Thymus (tissue), 11 donors: ENCODE data around the gene MRFAP1. TPM values are rescaled to one million over a fixed set of nuclear protein-coding genes. Genes with fewer than 3 reads are reported as not detected.

Experiments used
- DNase-seq, 9 donors: peaks; one replicate each; pipeline ENCODE4 v3.0.0-alpha.2; 2013; ENCODE audit warnings: low spot score in 9 of 9, low read depth in 6 of 9, missing footprints in 1 of 9
- H3K27ac ChIP-seq, 2 donors: one replicate each; pipeline ENCODE4 v1.5.1; 2013; ENCODE audit warnings: control low read depth in 1 of 2, low read depth in 1 of 2, low read length in 1 of 2, mild to moderate bottlenecking in 1 of 2, moderate library complexity in 1 of 2
- H3K27me3 ChIP-seq, 2 donors: one replicate each; pipeline ENCODE4 v1.5.1; 2013; ENCODE audit warnings: low read length in 1 of 2; ENCODE audit not compliant: control insufficient read depth in 2 of 2, insufficient read depth in 1 of 2
- H3K36me3 ChIP-seq, 2 donors: one replicate each; pipeline ENCODE4 v1.5.1; 2013; ENCODE audit warnings: low read length in 1 of 2, mild to moderate bottlenecking in 1 of 2, moderate library complexity in 1 of 2; ENCODE audit not compliant: control insufficient read depth in 2 of 2, insufficient read depth in 2 of 2
- H3K4me1 ChIP-seq, 2 donors: one replicate each; pipeline ENCODE4 v1.5.1; 2013; ENCODE audit warnings: low read length in 2 of 2; ENCODE audit not compliant: control insufficient read depth in 2 of 2, insufficient read depth in 2 of 2
- H3K4me3 ChIP-seq, 2 donors: one replicate each; pipeline ENCODE4 v1.5.1; 2013; ENCODE audit warnings: low read length in 2 of 2, control low read depth in 1 of 2, mild to moderate bottlenecking in 1 of 2
- H3K9me3 ChIP-seq, 2 donors: one replicate each; pipeline ENCODE4 v1.5.1; 2013; ENCODE audit warnings: low read length in 1 of 2, mild to moderate bottlenecking in 1 of 2; ENCODE audit not compliant: control insufficient read depth in 2 of 2, insufficient read depth in 1 of 2
- WGBS: extraction: QIAGEN DNeasy Blood & Tissue Kit; methylation state at CpG from one replicate; pipeline ENCODE4 v1.1.7; 2013; 5-methylcytosine and 5-hydroxymethylcytosine counted together
- polyA plus RNA-seq: library from polyadenylated mRNA; stranded (reverse); fragments of 200-250 nt; gene quantifications from one replicate; pipeline ENCODE4 v1.2.3, GENCODE V29; 2013
- total RNA-seq: library from RNA; stranded (reverse); fragments of 120-200 nt; gene quantifications from one replicate; pipeline ENCODE4 v1.2.4, GENCODE V29; 2013
- donor health status: healthy.

MRFAP1 gene
- total and polyA plus RNA-seq, 2 donors: 67.3 to 302 TPM

DNA sequence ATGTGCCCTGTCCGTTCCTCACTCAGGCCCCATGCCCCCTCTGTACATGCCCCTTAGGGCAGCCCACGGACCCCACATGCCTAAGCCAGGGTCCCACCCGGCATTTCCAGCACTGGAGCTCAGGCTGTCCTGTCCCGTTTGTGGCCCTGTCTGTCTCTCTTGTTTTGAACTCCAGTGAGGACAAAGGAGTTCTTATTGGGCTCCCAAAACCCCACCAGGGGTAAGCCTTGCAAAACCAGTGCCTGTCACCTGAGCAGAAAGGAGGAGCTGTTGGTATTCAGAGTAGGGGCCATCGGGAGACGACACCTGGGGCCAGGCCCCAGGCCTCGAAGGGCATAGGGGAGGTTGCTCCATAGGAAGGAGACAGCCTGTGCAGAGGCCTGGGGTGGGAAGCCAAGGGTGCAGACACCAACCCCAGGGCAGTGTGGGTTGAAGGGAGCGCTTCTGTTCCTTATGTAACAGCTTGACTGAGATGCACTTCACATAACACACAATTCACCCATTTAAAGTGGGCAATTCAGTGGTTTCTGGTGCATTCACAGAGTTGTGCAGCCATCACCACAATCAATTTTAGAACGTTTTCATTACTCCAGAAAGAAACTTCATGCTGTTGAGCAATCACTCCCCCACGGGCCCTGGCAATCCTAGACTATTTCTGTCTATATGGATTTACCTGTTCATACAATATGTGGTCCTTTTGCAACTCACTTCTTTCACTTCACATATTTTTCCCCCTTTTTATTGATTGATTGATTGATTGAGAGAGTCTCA lies 33.8 kb upstream of the MRFAP1 start:
- no peak for DNase-seq
- Histone ChIP-seq H3K4me1 (no peaks in the 10 kb centered on the region), H3K4me3 (no peak overlapping the region), H3K36me3 (peaks cover 28 to 60% of the 10 kb centered on the region in 2 donors), H3K9me3 (peaks cover 4 to 14% of the 10 kb centered on the region in 2 donors), H3K27me3 (no peaks in the 10 kb centered on the region), H3K27ac (no peak overlapping the region)
- WGBS: 97% methylated on average over 10 of the region's 10 CpGs

DNA sequence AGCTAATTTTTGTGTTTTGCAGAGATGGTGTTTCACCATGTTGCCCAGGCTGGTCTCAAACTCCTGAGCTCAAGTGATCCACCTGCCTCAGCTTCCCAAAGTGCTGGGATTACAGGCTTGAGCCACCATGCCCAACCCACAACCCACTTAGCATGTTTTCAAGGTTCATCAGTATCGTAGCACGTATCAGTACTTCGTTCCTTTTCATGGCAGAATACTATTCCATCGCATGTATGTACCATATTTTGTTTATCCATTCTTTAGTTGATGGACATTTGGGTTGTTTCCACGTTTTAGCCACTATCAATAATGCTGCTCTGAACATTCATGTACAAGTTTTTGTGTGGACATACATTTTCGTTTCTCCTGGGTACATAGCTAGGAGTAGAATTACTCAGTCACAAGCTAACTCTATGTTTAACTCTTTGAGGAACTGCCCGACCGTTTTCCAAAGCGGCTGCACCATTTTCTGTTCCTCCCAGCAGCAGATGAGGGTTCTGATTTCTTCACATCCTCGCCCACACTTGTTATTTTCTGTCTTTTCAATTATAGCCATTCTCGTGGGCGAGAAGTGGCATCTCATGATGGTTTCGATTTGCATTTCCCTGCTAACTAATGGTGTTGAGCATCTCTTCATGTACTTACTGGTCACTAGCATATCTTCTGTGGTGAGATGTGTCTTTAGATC lies 33.0 kb upstream of the MRFAP1 start:
- Histone ChIP-seq H3K27ac (no peak overlapping the region), H3K9me3 (peaks cover 4 to 14% of the 10 kb centered on the region in 2 donors), H3K36me3 (peaks cover 28 to 53% of the 10 kb centered on the region in 2 donors), H3K27me3 (no peaks in the 10 kb centered on the region), H3K4me3 (no peak overlapping the region), H3K4me1 (no peaks in the 10 kb centered on the region)
- WGBS: 97% methylated on average over 13 of the region's 13 CpGs
- DNase-seq: no peak

DNA sequence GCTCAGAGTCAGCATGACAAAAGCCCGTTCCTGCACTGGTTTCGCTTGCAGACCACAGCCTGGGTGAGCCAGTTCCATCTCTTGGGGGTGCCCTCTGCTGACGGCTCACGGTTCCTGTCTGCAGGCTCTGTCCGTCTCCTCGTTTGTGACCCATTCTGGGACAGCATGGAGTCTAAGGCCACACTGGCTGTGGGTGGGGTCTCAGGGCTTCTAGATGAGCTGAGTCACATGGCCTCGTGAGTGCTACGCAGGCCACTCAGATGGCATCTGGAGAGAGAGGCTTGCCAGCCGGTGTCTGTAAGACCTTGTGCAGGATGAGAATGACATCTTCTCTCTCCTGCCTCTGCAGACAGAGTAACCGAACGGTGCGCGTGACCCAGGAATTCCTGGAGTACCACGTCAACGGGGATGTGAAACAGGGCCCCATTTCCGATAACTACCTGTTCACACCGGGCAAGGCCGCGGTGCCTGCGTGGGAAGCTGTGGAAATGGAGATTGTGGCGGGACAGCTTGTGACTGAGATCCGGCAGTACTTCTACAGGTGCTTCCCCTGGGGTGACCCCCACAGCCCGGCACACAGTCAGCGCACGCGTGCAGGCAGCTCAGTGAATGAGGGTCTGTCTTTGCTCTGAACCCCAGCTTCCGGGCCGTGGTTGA lies 31.6 kb upstream of the MRFAP1 start:
- no peak for DNase-seq
- Histone ChIP-seq H3K4me3 (no peak overlapping the region), H3K4me1 (no peaks in the 10 kb centered on the region), H3K36me3 (peaks cover 28 to 53% of the 10 kb centered on the region in 2 donors), H3K9me3 (peaks cover 4 to 14% of the 10 kb centered on the region in 2 donors), H3K27me3 (no peaks in the 10 kb centered on the region), H3K27ac (no peak overlapping the region)
- WGBS: 93% methylated on average over 28 of the region's 28 CpGs

DNA sequence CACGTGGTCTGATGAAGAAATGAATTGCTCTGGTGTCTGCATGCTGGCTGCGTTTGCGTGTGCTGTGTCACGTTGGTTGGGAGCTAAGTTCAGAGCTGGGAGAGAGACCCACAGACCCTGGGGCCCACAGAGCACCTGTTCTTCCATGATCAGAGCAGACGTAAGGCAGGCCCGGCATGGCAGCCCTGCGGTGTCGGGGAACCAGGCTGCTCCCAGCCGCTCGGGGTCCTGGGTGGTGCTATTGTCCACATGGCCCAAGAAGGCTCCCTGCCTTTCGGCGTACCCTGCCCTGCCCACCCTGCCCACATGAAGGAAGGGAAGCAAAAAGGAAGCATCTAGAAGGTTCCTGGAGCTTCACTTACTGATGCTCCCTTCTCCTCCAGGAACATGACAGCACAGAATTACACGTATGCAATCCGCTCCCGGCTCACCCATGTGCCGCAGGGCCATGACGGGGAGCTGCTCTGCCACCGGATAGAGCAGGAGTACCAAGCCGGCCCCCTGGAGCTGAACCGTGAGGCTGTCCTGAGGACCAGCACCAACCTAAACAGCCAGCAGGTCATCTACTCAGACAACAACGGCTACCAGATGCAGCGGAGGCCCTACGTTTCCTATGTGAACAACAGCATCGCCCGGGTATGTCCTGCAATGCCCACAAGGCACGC lies 30.9 kb upstream of the MRFAP1 start:
- Histone ChIP-seq H3K27ac (no peak overlapping the region), H3K4me1 (no peaks in the 10 kb centered on the region), H3K27me3 (no peaks in the 10 kb centered on the region), H3K4me3 (no peak overlapping the region), H3K9me3 (peaks cover 4 to 8% of the 10 kb centered on the region in 2 donors), H3K36me3 (peaks cover 28 to 55% of the 10 kb centered on the region in 2 donors)
- WGBS: 95% methylated on average over 26 of the region's 26 CpGs
- no peak for DNase-seq

DNA sequence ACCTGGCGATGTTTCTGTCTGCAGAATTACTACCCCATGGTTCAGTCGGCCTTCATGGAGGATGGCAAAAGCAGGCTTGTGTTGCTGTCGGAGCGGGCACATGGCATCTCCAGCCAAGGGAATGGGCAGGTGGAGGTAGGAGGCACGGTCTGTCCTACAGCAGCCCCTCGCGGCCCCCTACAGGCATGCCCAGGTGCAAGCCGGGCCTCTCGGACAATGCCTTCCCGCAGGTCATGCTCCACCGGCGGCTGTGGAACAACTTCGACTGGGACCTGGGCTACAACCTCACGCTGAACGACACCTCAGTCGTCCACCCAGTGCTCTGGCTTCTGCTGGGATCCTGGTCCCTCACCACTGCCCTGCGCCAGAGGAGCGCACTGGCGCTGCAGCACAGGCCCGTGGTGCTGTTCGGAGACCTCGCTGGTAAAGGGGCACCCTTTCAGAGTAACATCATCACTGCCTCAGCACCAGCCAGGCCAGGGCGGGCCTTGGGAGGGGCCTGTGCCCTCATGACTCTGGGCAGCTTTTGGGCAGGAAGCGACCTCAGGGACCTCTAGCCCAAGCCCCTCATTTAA lies 29.5 kb upstream of the MRFAP1 start:
- H3K36me3 ChIP-seq: peaks cover 19 to 54% of the 10 kb centered on the region in 2 donors
- 98% methylated on average over 24 of the region's 24 CpGs for WGBS
- no peaks in the 10 kb centered on the region for H3K4me1 ChIP-seq
- H3K27me3 ChIP-seq: no peaks in the 10 kb centered on the region
- H3K27ac ChIP-seq: no peak overlapping the region
- no peak overlapping the region for H3K4me3 ChIP-seq
- no peak for DNase-seq
- H3K9me3 ChIP-seq: no peaks in the 10 kb centered on the region

DNA sequence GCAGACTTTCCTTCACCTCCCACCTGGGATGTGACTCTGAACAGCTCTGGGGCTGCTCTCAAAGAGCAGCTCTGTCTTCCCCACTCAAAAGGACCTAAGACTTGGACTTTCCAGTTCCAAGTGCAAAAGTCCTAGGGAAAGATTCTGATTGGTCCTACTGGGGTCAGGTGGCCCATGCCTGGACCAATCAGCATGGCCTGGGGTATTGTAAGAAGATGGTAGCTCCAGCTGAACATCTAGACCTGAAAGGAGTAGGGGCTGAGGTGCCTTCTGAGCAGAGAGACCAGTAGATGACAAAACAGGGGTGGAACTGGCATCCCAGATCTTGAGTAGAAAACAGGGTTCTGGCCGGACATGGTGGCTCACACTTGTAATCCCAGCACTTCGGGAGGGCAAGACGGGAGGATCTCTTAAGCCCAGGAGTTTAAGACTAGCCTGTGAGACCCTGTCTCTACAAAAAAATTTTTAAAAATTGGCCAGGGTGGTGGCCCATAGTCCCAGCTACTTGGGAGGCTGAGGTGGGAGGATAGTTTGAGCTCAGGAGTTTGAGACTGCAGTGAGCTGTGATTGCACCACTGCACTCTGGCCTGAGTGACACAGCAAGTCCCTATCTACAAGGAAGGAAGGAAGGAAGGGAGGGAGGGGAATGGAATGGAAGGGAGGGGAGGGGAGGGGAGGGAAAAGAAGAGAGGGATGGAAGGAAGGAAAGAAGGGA lies 27.4 kb upstream of the MRFAP1 start:
- Histone ChIP-seq H3K27ac (no peak overlapping the region), H3K4me1 (no peaks in the 10 kb centered on the region), H3K36me3 (peaks cover 26 to 62% of the 10 kb centered on the region in 2 donors), H3K4me3 (no peak overlapping the region), H3K27me3 (no peaks in the 10 kb centered on the region), H3K9me3 (no peaks in the 10 kb centered on the region)
- 98% methylated on average over 3 of the region's 3 CpGs for WGBS
- no peak for DNase-seq

DNA sequence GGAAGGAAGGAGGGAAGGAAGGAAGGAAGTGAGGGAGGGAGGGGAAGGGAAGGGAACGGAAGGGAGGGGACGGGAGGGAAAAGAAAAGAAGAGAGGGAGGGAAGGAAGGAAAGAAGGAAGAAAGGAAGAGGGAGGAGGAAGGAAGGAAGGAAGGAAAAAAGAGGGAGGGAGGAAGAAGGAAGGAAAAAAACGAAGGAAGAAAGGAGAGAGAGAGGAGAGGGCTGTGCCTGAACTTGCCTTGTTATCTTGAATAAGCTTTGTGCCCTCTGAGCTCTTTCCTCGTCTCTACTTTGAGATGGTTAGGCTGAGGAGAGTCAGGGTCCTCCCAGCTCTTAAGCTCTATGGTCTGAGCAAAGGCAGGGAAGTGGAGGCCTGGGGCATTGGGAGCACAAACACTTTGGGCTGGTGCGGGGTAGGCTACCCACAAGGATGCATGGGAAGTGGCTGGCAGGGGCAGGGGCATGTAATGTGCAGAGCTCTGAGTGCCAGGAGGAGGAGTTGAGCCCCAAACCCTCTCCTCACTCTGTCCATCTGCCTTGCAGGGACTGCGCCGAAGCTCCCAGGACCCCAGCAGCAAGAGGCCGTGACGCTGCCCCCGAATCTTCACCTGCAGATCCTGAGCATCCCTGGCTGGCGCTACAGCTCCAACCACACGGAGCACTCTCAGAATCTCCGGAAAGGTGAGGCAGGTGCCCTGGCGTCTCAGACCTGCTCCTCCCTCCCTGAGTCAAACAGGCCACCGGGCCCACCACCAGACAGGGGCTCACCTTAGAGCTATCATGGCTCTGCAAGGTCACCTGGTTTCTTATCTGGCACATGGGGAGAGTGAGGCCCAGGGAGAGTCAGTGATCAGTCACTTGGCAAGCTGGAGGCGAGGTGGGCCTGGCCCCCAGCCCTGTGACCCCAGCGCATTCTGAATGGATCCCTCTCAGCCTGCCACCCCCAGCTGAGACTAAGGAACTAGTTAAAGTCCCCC lies 26.5 kb upstream of the MRFAP1 start:
- Histone ChIP-seq H3K27me3 (no peaks in the 10 kb centered on the region), H3K9me3 (no peaks in the 10 kb centered on the region), H3K4me1 (no peaks in the 10 kb centered on the region), H3K4me3 (no peak overlapping the region), H3K36me3 (peaks cover 30 to 62% of the 10 kb centered on the region in 2 donors), H3K27ac (no peak overlapping the region)
- WGBS: 96% methylated on average over 17 of the region's 17 CpGs
- DNase-seq: no peak
